Testis (tissue), 2 donors: ENCODE results near the gene VIT.

Experiments used
- POLR2A ChIP-seq: fragments of 450-650 bp; IDR thresholded peaks from one replicate; pipeline ENCODE4 v1.6.1; 2017; ENCODE audit warnings: antibody characterized with exemption, mild to moderate bottlenecking, moderate library complexity
- TF ChIP-seq, protein P1 (sequence below), 3 experiments: fragments of 450-650 bp in 2 of 3; fragments of 200-600 bp in 1 of 3; sonication (generic) in 1 of 3; IDR thresholded peaks; one replicate each; pipeline ENCODE4 v1.5.1; 2016 to 2019; ENCODE audit warnings: antibody characterized with exemption in 3 of 3, mild to moderate bottlenecking in 2 of 3, moderate library complexity in 1 of 3

DNA sequence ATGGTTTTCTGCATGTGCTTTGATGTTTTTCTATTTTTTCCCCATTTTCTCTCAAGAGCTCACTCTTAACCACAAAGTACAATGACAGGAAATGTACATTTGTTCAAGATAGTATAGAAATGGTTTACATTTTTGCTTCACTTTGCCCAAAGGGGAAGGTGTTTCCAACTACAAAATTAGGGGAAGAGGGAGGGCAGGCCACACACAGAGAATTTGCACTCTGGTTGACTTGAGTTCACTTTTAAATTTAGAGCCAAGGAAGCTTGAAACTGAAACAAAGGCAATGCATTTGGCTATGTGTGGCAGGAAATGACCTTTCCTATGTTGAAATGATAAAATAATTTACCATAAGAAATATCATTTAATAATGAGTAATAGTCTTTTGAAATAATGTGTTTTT is 19.1 kb upstream of the VIT start:
- TF ChIP-seq, protein P1, sequence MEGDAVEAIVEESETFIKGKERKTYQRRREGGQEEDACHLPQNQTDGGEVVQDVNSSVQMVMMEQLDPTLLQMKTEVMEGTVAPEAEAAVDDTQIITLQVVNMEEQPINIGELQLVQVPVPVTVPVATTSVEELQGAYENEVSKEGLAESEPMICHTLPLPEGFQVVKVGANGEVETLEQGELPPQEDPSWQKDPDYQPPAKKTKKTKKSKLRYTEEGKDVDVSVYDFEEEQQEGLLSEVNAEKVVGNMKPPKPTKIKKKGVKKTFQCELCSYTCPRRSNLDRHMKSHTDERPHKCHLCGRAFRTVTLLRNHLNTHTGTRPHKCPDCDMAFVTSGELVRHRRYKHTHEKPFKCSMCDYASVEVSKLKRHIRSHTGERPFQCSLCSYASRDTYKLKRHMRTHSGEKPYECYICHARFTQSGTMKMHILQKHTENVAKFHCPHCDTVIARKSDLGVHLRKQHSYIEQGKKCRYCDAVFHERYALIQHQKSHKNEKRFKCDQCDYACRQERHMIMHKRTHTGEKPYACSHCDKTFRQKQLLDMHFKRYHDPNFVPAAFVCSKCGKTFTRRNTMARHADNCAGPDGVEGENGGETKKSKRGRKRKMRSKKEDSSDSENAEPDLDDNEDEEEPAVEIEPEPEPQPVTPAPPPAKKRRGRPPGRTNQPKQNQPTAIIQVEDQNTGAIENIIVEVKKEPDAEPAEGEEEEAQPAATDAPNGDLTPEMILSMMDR (IDR thresholded peaks at IDR 0.05): no peak
- TF ChIP-seq POLR2A: no peak
